Mesendoderm (in vitro differentiated cells): ENCODE results near the gene ZNF157.

ENCODE experiments used
- DNase-seq: peaks from one replicate; pipeline ENCODE4 v3.0.0; 2013
- H2AK5ac ChIP-seq: 2 replicates; pipeline ENCODE4 v1.6.1; 2013; ENCODE audit warnings: low read length, inconsistent platforms
- H2BK120ac ChIP-seq: 2 replicates; pipeline ENCODE4 v1.6.1; 2013; ENCODE audit warnings: low read depth, mild to moderate bottlenecking, low read length, moderate library complexity, mixed read lengths
- H2BK15ac ChIP-seq: replicated peaks from 2 replicates; pipeline ENCODE4 v1.6.1; 2013; ENCODE audit warnings: low read depth, mild to moderate bottlenecking, moderate library complexity
- H2BK5ac ChIP-seq: 2 replicates; pipeline ENCODE4 v1.6.1; 2013; ENCODE audit warnings: low read length, inconsistent platforms
- H3K18ac ChIP-seq: 2 replicates; pipeline ENCODE4 v1.6.1; 2013; ENCODE audit warnings: mild to moderate bottlenecking, low read length, mixed read lengths
- H3K23ac ChIP-seq: one replicate; pipeline ENCODE4 v1.6.1; 2013; ENCODE audit warnings: low read length
- H3K27ac ChIP-seq: 2 replicates; pipeline ENCODE4 v1.5.1; 2013; ENCODE audit warnings: low read depth, mild to moderate bottlenecking, inconsistent platforms, low read length, moderate library complexity
- H3K27me3 ChIP-seq: 2 replicates; pipeline ENCODE4 v1.6.1; 2013; ENCODE audit warnings: low read length, control low read depth, mild to moderate bottlenecking, inconsistent platforms; ENCODE audit not compliant: insufficient read depth, poor library complexity
- H3K36me3 ChIP-seq: 2 replicates; pipeline ENCODE4 v1.6.1; 2013; ENCODE audit warnings: low read length, inconsistent platforms; ENCODE audit not compliant: control insufficient read depth, insufficient read depth
- H3K4ac ChIP-seq: one replicate; pipeline ENCODE4 v1.6.1; 2013; ENCODE audit warnings: low read depth, mild to moderate bottlenecking, low read length, moderate library complexity
- H3K4me1 ChIP-seq: 2 replicates; pipeline ENCODE4 v1.6.1; 2013; ENCODE audit warnings: low read depth, low read length, inconsistent platforms; ENCODE audit not compliant: control insufficient read depth
- H3K4me2 ChIP-seq: 2 replicates; pipeline ENCODE4 v1.6.1; 2013; ENCODE audit warnings: low read length
- H3K4me3 ChIP-seq: 2 replicates; pipeline ENCODE4 v1.5.1; 2013; ENCODE audit warnings: mild to moderate bottlenecking, low read length
- H3K56ac ChIP-seq: one replicate; pipeline ENCODE4 v1.6.1; 2013; ENCODE audit warnings: low read length
- H3K79me1 ChIP-seq: 2 replicates; pipeline ENCODE4 v1.6.1; 2013; ENCODE audit warnings: low read length, inconsistent platforms
- H3K79me2 ChIP-seq: 2 replicates; pipeline ENCODE4 v1.6.1; 2013; ENCODE audit warnings: mild to moderate bottlenecking, low read length; ENCODE audit not compliant: control insufficient read depth, insufficient read depth
- H3K9ac ChIP-seq: 2 replicates; pipeline ENCODE4 v1.6.1; 2013; ENCODE audit warnings: low read length, inconsistent platforms
- H4K5ac ChIP-seq: one replicate; pipeline ENCODE4 v1.6.1; 2013; ENCODE audit warnings: low read length
- H4K8ac ChIP-seq: one replicate; pipeline ENCODE4 v1.6.1; 2013; ENCODE audit warnings: low read depth, mild to moderate bottlenecking, control low read depth, low read length, moderate library complexity
- WGBS: extraction: QIAGEN DNeasy Blood & Tissue Kit; methylation state at CpG from one replicate; pipeline ENCODE4 v1.1.7; 2013; ENCODE audit warnings: low lambda C conversion rate, missing lambda C conversion rate; ENCODE audit not compliant: insufficient coverage; ENCODE audit errors: extremely low coverage; 5-methylcytosine and 5-hydroxymethylcytosine counted together

Gene ZNF157

DNA sequence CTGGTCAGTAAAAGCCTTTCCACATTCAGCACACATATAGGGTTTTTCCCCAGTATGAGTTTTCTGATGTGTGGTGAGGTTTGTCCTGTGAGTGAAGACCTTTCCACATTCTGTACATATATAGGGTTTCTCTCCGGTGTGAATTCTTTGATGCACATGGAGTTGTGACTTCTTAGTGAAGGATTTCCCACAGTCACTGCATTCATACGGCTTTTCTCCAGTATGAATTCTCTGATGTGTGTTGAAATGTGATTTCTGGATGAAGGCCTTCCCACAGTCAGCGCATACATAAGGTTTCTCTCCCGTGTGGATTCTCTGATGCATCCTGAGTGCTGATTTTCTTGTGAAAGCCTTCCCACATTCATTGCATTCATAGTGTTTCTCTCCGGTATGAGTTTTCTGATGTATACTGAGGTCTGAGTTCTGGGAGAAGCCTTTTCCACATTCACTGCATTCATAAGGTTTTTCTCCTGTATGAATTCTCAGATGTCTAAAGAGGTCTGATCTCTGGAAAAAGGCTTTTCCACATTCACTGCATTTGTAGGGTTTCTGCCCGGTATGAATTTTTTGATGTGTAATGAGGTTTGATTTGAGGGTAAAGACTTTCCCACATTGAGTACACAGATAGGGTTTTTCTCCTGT is 77.9 kb downstream of the ZNF157 start:
- H3K36me3 ChIP-seq, result peaks cover 2% of the 10 kb centered on the region
- no peak for DNase-seq

DNA sequence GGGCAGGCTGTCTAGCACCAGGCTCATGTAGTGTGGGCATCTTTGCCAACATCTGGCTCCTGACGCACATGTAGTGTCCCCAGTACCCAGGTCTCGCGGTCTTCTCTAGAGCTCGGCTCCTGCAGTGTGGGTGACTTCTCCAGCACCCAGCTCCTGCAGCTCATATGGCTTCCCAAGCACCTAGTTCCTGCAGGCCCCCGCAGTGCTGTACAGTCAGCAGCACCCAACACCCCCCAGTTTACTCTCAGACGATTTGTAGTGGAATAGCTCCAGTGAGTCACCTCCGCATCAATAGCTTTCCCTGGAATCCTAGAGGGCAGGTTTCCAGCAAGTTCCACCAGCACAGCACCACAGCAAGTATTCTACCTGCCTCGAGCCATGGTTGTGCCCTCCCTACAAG is 81.7 kb downstream of the ZNF157 start:
- H2BK15ac ChIP-seq, result no peak overlapping the region
- no peaks in the 10 kb centered on the region for H3K79me1 ChIP-seq
- no peak overlapping the region for H3K4me3 ChIP-seq
- no CpG with 5 or more reads among the region's 8 CpGs for WGBS
- H3K4ac ChIP-seq, result no peak overlapping the region
- H3K4me2 ChIP-seq, result no peak overlapping the region
- H3K23ac ChIP-seq, result no peak overlapping the region
- H2AK5ac ChIP-seq, result no peak overlapping the region
- H3K9ac ChIP-seq, result no peak overlapping the region
- H3K36me3 ChIP-seq, result peaks cover 2% of the 10 kb centered on the region
- DNase-seq, result no peak
- no peak overlapping the region for H3K27ac ChIP-seq
- H4K5ac ChIP-seq, result no peak overlapping the region
- no peak overlapping the region for H4K8ac ChIP-seq
- H3K79me2 ChIP-seq, result no peaks in the 10 kb centered on the region
- no peak overlapping the region for H3K56ac ChIP-seq
- no peak overlapping the region for H2BK120ac ChIP-seq
- H3K27me3 ChIP-seq, result no peaks in the 10 kb centered on the region
- H3K4me1 ChIP-seq, result no peaks in the 10 kb centered on the region
- H3K18ac ChIP-seq, result no peak overlapping the region
- no peak overlapping the region for H2BK5ac ChIP-seq

More for the DNA sequence above, 77.9 kb downstream of the ZNF157 start:
- Histone ChIP-seq H4K5ac (no peak overlapping the region), H3K4me1 (no peaks in the 10 kb centered on the region), H3K9ac (no peak overlapping the region), H2BK5ac (no peak overlapping the region), H3K27ac (no peak overlapping the region), H3K18ac (no peak overlapping the region), H3K27me3 (no peaks in the 10 kb centered on the region), H3K4me2 (no peak overlapping the region), H3K79me2 (no peaks in the 10 kb centered on the region), H3K56ac (no peak overlapping the region), H3K4me3 (no peak overlapping the region), H2BK15ac (no peak overlapping the region), H3K4ac (no peak overlapping the region), H3K23ac (no peak overlapping the region), H2BK120ac (no peak overlapping the region), H2AK5ac (no peak overlapping the region), H3K79me1 (no peaks in the 10 kb centered on the region), H4K8ac (no peak overlapping the region)
- WGBS, result no CpG with 5 or more reads among the region's 6 CpGs

DNA sequence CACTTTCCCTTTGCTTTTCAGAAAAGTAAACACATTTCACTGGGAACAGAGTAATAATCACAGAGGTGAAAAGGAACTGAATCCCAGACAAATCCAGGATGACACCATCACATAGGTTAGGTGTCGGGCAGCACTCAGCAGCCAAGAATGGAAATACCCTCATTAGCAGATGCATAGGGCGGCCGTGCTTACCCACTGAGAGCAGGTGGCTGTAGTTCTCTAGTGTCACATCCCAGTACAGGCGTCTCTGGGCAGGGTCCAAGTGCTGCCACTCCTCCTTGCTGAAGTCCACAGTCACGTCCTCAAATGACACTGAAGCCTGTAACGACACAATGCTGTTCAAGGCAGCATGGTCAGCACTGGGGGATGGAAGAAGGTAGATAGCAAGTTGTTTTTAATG is 85.7 kb downstream of the ZNF157 start:
- no peak overlapping the region for H3K4ac ChIP-seq
- no peak overlapping the region for H3K56ac ChIP-seq
- H3K79me1 ChIP-seq, result no peaks in the 10 kb centered on the region
- H3K36me3 ChIP-seq, result no peaks in the 10 kb centered on the region
- no peak overlapping the region for H3K9ac ChIP-seq
- H2AK5ac ChIP-seq, result no peak overlapping the region
- no peak overlapping the region for H2BK5ac ChIP-seq
- H3K27ac ChIP-seq, result no peak overlapping the region
- no peak overlapping the region for H3K18ac ChIP-seq
- no peak overlapping the region for H3K23ac ChIP-seq
- H3K4me2 ChIP-seq, result no peak overlapping the region
- WGBS, result no CpG with 5 or more reads among the region's 6 CpGs
- no peak overlapping the region for H4K5ac ChIP-seq
- no peak for DNase-seq
- H3K79me2 ChIP-seq, result no peaks in the 10 kb centered on the region
- no peak overlapping the region for H2BK15ac ChIP-seq
- H3K4me1 ChIP-seq, result no peaks in the 10 kb centered on the region
- no peak overlapping the region for H4K8ac ChIP-seq
- H2BK120ac ChIP-seq, result no peak overlapping the region
- no peak overlapping the region for H3K4me3 ChIP-seq
- H3K27me3 ChIP-seq, result no peaks in the 10 kb centered on the region

DNA sequence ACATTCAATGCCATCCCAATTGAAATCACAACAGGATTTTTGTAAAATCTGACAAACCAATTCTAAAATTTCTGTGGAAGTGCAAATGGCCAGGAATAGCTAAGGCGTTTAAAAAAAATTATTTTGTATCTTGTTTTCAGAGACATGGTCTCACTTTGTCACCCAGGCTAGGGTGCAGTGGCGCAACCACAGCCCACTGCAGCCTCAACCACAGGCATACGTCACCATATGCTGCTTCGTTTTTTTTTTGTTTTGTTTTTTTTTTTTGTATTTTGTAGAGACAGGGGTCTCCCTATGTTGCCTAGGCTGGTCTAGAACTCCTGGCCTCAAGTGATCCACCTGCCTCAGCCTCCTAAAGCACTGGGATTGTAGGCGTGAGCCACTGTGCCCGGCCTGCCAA is 88.2 kb downstream of the ZNF157 start:
- Histone ChIP-seq H3K27ac (no peak overlapping the region), H3K4me3 (no peak overlapping the region), H2AK5ac (no peak overlapping the region), H3K23ac (no peak overlapping the region), H3K79me1 (no peaks in the 10 kb centered on the region), H2BK120ac (no peak overlapping the region), H3K79me2 (no peaks in the 10 kb centered on the region), H3K9ac (no peak overlapping the region), H3K36me3 (no peaks in the 10 kb centered on the region), H2BK15ac (no peak overlapping the region), H3K4me1 (no peaks in the 10 kb centered on the region), H3K56ac (no peak overlapping the region), H4K8ac (no peak overlapping the region), H3K4me2 (no peak overlapping the region), H2BK5ac (no peak overlapping the region), H3K18ac (no peak overlapping the region), H3K27me3 (no peaks in the 10 kb centered on the region), H3K4ac (no peak overlapping the region), H4K5ac (no peak overlapping the region)
- WGBS, result no CpG with 5 or more reads among the region's 6 CpGs
- DNase-seq, result no peak

DNA sequence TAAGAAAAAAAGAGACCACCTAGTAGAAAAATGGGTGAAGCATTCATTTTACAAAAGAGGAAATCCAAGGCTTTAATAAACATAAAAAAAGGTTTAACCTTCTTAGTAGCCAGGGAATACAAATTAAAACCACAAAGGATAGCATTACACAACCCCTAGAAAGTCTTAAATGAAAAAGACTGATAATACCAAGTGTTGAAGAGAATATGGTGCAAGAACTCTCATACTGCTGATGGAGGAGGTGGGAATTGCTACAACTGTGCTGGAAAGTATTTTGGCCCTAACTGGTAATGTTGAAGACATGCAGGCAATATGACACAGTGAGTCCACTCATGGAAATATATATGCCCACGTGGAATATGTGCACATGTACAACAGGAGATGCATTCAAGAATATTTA is 90.2 kb downstream of the ZNF157 start:
- no peak for DNase-seq
- H3K4me1 ChIP-seq, result no peaks in the 10 kb centered on the region
- H2BK15ac ChIP-seq, result no peak overlapping the region
- H3K9ac ChIP-seq, result no peak overlapping the region
- H3K4me2 ChIP-seq, result no peak overlapping the region
- H3K56ac ChIP-seq, result no peak overlapping the region
- no peak overlapping the region for H3K4ac ChIP-seq
- no peak overlapping the region for H3K27ac ChIP-seq
- no peaks in the 10 kb centered on the region for H3K79me2 ChIP-seq
- no peaks in the 10 kb centered on the region for H3K36me3 ChIP-seq
- no peak overlapping the region for H3K4me3 ChIP-seq
- no peak overlapping the region for H3K23ac ChIP-seq
- H2AK5ac ChIP-seq, result no peak overlapping the region
- no peak overlapping the region for H2BK120ac ChIP-seq
- WGBS, result no CpG with 5 or more reads among the region's 1 CpG
- no peaks in the 10 kb centered on the region for H3K79me1 ChIP-seq
- no peak overlapping the region for H4K8ac ChIP-seq
- H3K27me3 ChIP-seq, result no peaks in the 10 kb centered on the region
- no peak overlapping the region for H2BK5ac ChIP-seq
- no peak overlapping the region for H3K18ac ChIP-seq
- no peak overlapping the region for H4K5ac ChIP-seq
